Stimulated activated effector memory CD8-positive, alpha-beta T cell treated with anti-CD3 and anti-CD28 coated beads, Interleukin-12 subunit alpha, Interleukin-12 subunit beta, amount 100 ng/mL, for 72 hours (primary cell): ENCODE data around the gene NSMCE1.
A peak's percentile ranks its signal among the peaks of the same experiment; 100 is the strongest.

Experiments used
- ATAC-seq: fragments of 150-1000 bp; cut with Tn5 transposase; 2 replicates; pipeline ENCODE4 v1.10.0; 2021
- DNase-seq, 2 donors: peaks; one replicate each; pipeline ENCODE4 v3.0.0; 2021 to 2022; ENCODE audit warnings: low spot score in 2 of 2
- H3K27ac Mint-ChIP-seq: one replicate; pipeline ENCODE4 v1.8.0; 2022; ENCODE audit warnings: mild to moderate bottlenecking, mixed read lengths
- H3K36me3 Mint-ChIP-seq: one replicate; pipeline ENCODE4 v1.8.0; 2022; ENCODE audit warnings: mild to moderate bottlenecking, mixed read lengths
- H3K4me1 Mint-ChIP-seq: one replicate; pipeline ENCODE4 v1.8.0; 2022; ENCODE audit warnings: mixed read lengths
- H3K4me3 Mint-ChIP-seq: one replicate; pipeline ENCODE4 v1.8.0; 2022; ENCODE audit warnings: mild to moderate bottlenecking, mixed read lengths
- H3K9me3 Mint-ChIP-seq: one replicate; pipeline ENCODE4 v1.8.0; 2022; ENCODE audit warnings: mixed read lengths

The NSMCE1 gene

DNA sequence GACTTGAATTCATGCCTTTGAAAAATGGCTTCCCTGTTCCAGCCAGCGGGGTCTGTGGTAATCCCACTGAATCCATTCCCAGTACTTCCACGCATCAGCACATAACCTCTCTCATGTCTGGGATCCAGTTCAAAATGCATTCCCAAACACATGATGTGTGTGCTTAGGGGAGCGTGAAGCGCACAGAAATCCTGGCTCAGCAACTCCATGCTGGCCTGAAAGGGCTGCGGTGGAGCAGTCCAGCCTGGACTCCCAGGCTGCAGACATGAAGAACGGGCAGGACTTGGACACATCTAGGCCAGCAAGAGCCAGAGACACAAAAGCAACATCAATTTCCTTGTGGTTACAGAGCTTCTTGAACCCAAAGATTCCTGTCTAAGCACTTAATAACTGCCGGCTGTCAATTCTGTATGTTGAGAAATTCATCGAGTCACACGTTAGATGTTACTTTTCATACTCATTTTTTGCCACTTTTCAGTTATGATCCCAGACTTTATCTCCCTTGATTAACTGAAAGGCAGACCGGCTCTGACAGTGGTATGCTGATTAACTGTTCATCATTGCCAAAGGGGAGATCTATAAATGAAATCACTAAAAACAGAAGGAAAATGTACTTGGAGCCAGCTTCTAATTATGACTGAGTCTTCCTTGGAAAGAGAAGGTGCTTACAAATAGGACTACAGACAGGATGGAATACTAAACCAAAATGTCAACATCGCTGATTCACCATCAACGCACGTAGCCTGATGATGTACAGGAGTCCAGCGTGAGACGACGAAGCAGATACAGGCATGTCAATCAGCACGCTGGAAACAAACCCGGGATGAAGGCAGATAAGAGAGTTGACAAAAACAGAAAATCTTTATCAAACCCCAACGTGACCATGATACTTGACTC is 23.0 kb downstream of the NSMCE1 start:
- peak overlapping the region; percentile 43 for H3K4me3 Mint-ChIP-seq
- peaks cover 6% of the 10 kb centered on the region for H3K36me3 Mint-ChIP-seq
- H3K9me3 Mint-ChIP-seq, result no peaks in the 10 kb centered on the region
- peaks cover 67% of the 10 kb centered on the region for H3K4me1 Mint-ChIP-seq
- peak; percentile 96 for ATAC-seq
- H3K27ac Mint-ChIP-seq, result peak overlapping the region; percentile 67
- DNase-seq, result no peak

DNA sequence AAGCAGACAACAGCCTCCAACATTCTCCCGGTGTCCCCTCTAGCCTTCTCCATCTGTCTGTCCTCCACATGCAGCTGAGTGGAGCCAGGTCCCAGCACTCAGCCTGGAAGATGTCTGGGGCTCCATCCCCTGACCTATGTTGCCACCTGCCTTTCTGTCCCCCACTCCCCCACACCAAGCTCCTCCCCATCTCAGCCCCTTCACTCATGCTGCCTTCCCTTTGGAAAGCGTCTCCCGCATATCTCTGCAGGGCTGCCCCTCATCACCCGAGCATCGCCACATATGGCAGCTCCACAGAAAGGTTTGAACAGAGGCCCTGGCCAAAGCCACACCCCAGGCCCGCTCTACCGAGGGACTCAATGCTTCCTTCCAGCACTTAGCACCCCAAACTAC is 24.2 kb downstream of the NSMCE1 start:
- peaks cover 74% of the 10 kb centered on the region for H3K4me1 Mint-ChIP-seq
- peak overlapping the region; percentile 78 for H3K27ac Mint-ChIP-seq
- no peak for ATAC-seq
- H3K4me3 Mint-ChIP-seq, result peak overlapping the region; percentile 55
- no peak for DNase-seq
- H3K36me3 Mint-ChIP-seq, result peaks cover 6% of the 10 kb centered on the region
- H3K9me3 Mint-ChIP-seq, result no peaks in the 10 kb centered on the region

DNA sequence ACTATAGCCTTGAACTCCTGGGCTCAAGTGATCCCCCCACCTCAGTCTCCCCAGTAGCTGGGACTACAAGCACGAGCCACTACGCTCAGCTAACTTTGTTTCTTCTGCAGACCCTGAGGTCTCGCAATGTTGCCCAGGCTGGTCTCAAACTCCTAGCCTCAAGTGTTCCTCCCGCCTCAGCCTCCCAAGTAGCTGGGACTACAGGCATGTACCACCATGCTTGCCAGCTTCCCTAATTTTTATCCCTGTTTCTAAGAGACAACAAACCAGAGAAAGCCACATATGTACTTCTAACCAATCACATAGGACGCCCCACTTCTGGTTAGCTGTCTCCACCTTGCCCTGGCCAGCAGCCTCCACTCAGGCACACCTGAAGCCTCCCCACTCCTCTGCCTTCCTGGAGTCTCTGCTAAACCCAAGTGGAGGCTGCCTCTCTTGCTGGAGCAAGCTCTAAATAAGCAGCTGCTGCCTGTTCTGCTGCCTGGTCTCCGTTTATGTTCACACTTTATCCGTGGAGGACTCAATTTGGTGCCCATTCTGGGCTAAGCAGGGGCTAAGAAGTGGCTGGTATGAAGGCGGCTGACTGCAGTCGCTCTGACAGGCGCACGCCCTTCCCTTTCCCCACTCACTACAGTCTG is 24.7 kb downstream of the NSMCE1 start:
- no peak for ATAC-seq
- peak overlapping the region; percentile 78 for H3K27ac Mint-ChIP-seq

DNA sequence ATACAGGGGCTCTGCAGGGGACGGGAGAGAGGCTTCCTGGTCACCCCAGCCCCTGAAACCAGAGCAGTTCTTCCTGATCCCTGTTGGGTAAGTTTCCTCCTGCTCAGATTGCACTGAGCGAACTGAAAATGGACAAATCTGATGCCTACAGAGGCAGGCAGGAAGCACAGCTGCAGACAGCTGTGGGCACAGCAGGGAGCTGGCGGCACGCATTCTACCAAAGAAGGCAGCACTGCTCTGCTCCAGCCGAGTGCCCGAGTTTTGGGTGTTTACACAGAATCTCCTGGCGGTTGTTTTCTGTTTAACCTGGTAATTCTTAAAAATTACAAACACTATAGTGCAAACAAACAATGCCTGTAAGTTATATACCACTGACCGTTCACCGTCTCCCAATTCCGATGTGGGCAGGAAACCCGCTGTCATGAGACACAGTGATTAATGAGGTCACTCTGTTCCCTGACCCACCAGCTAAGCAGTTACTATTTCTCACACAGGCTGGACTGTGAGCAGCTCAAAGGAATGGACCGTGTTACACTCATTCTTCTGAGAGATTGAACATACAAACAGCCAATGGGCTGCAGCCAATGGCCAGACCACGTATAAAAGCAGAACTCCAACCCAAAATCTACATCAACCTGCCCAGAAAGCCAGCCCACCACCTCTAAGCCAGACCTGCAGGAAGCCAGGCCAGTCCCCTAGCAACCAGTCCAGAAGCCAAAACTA is 25.5 kb downstream of the NSMCE1 start:
- Mint-ChIP-seq H3K27ac (peak overlapping the region; percentile 78), H3K9me3 (no peaks in the 10 kb centered on the region), H3K4me3 (peak overlapping the region; percentile 55), H3K4me1 (peaks cover 78% of the 10 kb centered on the region), H3K36me3 (peaks cover 7% of the 10 kb centered on the region)
- DNase-seq (no peak), ATAC-seq (peak; percentile 29)

More for the DNA sequence above, 24.7 kb downstream of the NSMCE1 start:
- no peaks in the 10 kb centered on the region for H3K9me3 Mint-ChIP-seq
- DNase-seq, result no peak
- H3K36me3 Mint-ChIP-seq, result peaks cover 5% of the 10 kb centered on the region
- H3K4me3 Mint-ChIP-seq, result peak overlapping the region; percentile 55
- H3K4me1 Mint-ChIP-seq, result peaks cover 76% of the 10 kb centered on the region

DNA sequence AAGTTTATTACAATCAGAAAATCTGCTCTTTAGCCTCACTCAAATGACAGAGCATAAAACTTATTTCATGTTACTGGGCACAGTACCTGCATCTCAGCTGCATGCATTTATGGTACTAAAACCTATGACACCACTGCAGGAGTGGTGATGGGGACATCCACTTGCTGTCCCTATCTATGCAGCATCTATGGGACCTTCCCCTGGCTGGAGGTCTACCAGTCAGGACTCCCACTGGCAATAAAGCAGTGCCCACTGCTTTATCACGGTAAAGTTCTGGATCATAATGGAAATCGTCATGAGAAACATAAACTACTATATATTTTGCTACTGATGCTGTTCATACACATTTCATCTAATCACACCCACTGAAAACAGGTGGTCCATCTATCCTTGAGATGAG is 26.2 kb downstream of the NSMCE1 start:
- Mint-ChIP-seq H3K9me3 (no peaks in the 10 kb centered on the region), H3K4me3 (peak overlapping the region; percentile 55), H3K4me1 (peaks cover 78% of the 10 kb centered on the region), H3K27ac (peak overlapping the region; percentile 78), H3K36me3 (peaks cover 13% of the 10 kb centered on the region)
- ATAC-seq (no peak), DNase-seq (no peak)

DNA sequence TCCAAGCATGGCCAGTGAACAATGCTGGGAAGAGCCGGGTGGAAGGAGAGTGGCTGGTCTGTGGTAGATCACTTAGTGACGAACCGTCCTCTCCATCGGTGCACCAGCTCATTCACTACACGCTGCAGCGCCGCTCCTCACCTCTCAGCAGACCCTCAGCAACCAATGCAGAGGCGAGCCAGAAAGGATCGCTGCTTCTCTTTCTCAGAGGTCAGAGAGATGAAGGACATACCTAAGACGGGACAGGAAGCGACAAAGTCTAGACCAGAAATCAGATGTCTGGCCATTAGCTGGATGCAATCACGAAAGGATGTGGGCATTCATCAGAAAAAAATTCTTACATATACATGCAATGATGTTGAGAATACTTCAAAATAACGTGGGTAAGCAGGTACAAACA is 26.9 kb downstream of the NSMCE1 start:
- ATAC-seq, result no peak
- H3K27ac Mint-ChIP-seq, result no peak overlapping the region
- peaks cover 20% of the 10 kb centered on the region for H3K36me3 Mint-ChIP-seq
- H3K9me3 Mint-ChIP-seq, result no peaks in the 10 kb centered on the region
- no peak for DNase-seq
- peaks cover 78% of the 10 kb centered on the region for H3K4me1 Mint-ChIP-seq
- no peak overlapping the region for H3K4me3 Mint-ChIP-seq

DNA sequence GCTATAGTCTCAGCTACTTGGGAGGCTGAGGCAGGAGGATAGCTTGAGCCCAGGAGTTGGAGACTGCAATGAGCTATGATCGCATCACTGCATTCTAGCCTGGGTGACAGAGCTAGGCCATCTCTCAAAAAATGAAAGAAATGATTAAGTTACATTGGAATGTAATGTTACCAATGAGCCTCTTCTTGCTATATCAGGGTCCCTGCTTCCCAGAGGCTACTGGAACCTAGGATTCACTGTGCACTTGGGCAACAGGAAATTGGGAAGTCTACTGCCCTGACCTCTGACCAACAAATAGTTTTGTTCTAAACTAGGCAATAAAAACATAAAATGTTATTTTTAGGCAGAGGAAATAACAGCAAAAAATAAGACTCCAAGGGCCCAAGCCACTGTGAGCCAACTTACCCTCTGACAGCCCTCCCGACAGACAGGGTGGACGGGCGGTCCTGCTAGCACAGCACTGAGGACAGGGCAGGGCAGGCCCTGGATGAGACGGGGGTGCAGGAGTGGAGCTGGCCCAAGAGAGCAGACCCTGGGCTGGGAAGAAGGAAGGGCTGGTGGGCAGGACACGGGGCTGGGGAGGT is 27.5 kb downstream of the NSMCE1 start:
- DNase-seq (no peak), ATAC-seq (no peak)
- Mint-ChIP-seq H3K9me3 (no peaks in the 10 kb centered on the region), H3K4me3 (no peak overlapping the region), H3K4me1 (peaks cover 78% of the 10 kb centered on the region), H3K36me3 (peaks cover 21% of the 10 kb centered on the region), H3K27ac (no peak overlapping the region)

DNA sequence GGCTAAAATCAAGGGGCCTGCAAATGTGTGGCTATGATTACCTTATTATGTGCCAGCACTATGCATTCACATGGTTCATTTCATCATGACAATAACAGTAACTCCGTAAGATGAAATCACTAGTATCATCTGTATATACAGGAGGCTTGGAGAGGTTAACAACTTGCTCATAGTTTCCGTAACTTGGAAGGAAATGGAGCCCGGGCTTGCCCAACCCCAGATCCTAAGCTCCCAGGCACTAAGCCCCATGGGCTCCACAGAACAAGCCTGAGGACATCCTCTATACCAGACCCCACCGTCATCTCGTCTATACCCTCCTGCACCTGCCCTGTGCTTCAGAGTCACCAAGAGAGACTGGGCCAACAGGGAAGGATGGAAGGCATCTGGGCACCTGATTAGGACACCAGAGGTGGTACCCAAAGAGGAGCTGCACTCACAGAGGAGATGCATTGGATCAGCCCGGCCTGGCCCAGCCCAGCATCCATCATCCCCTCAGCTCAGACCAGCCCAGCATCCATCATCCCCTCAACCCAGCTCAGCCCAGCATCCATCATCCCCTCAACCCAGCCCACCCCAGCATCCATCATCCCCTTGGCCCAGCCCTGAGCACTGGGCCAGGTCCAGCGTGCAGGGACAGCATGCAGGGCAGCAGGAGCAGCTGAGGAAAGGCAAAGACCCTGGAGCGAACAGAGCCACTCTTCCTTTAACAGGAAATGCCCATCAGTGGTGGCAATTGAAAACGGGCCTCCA is 28.5 kb downstream of the NSMCE1 start:
- H3K4me1 Mint-ChIP-seq, result peaks cover 78% of the 10 kb centered on the region
- H3K4me3 Mint-ChIP-seq, result no peak overlapping the region
- no peak for ATAC-seq
- no peaks in the 10 kb centered on the region for H3K9me3 Mint-ChIP-seq
- no peak for DNase-seq
- peak overlapping the region; percentile 94 for H3K27ac Mint-ChIP-seq
- H3K36me3 Mint-ChIP-seq, result peaks cover 25% of the 10 kb centered on the region

DNA sequence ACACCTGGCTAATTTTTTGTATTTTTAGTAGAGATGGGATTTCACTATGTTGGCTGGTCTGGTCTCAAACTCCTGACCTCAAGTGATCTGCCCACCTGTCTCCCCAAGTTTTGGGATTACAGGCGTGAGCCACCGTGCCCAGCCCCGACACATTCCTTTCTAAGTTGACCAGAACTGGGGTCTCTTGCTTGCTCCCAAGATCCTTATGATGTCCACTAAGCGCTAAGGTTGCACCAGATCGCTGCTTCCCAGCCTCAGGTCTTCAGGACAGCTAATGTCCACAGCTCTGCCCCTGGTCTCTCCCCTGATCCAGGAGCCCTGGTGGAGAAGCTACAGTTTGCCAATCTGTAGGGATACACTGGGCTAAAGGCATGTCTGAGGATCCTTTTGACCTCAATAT is 29.5 kb downstream of the NSMCE1 start:
- Mint-ChIP-seq H3K4me3 (peak overlapping the region; percentile 71), H3K4me1 (peaks cover 78% of the 10 kb centered on the region), H3K36me3 (peaks cover 29% of the 10 kb centered on the region), H3K9me3 (no peaks in the 10 kb centered on the region), H3K27ac (peak overlapping the region; percentile 94)
- DNase-seq (no peak), ATAC-seq (no peak)

DNA sequence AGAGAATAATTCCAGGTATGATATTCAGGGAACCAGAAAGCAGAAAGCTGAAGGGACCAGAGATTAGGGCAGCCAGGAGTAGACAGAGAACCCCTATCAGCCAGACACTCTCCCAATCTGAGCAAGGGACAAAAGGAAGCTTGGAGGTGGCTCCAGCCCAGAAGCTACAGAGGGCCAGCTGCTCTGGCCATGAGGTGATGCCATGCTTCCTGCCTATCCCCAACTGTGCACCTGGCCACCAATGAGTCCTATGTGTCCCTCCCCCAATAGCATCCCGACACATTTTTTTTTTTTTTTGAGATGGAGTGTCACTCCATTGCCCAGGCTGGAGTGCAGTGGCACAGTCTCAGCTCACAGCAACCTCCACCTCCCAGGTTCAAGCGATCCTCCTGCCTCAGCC is 30.0 kb downstream of the NSMCE1 start:
- Mint-ChIP-seq H3K4me3 (peak overlapping the region; percentile 71), H3K36me3 (peaks cover 29% of the 10 kb centered on the region), H3K27ac (peak overlapping the region; percentile 94), H3K4me1 (peaks cover 78% of the 10 kb centered on the region), H3K9me3 (no peaks in the 10 kb centered on the region)
- no peak for DNase-seq
- ATAC-seq, result no peak

DNA sequence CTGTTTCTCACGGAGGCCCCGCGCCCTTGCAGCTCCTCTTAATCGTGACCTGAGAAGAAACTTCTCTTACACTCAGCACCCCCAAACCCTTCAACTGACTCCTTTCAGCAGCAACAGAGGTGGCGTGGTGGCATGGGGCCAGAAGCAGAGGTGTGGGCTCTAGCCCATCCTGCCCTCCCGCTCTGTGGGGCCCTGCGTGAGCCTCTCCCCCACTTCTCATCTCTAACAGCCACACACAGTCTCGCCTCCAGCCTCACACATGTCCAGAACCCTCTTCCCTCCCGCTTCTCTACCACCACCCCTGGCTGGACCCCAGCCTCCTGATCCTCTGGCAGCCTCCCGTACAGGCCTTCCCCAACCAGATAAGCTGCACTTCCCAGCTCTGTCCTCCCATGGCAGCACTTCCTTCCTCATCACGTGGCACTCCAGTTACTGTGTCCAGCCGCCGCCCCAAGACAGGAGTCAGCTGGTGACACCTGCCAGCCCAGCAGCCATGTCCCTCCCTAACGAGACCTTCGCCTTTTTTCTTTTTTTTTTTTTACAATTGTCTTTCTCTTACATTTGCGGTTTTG is 30.5 kb downstream of the NSMCE1 start:
- ATAC-seq, result peak; percentile 27
- H3K9me3 Mint-ChIP-seq, result no peaks in the 10 kb centered on the region
- no peak for DNase-seq
- peak overlapping the region; percentile 94 for H3K27ac Mint-ChIP-seq
- H3K4me1 Mint-ChIP-seq, result peaks cover 75% of the 10 kb centered on the region
- H3K4me3 Mint-ChIP-seq, result peak overlapping the region; percentile 71
- peaks cover 29% of the 10 kb centered on the region for H3K36me3 Mint-ChIP-seq

DNA sequence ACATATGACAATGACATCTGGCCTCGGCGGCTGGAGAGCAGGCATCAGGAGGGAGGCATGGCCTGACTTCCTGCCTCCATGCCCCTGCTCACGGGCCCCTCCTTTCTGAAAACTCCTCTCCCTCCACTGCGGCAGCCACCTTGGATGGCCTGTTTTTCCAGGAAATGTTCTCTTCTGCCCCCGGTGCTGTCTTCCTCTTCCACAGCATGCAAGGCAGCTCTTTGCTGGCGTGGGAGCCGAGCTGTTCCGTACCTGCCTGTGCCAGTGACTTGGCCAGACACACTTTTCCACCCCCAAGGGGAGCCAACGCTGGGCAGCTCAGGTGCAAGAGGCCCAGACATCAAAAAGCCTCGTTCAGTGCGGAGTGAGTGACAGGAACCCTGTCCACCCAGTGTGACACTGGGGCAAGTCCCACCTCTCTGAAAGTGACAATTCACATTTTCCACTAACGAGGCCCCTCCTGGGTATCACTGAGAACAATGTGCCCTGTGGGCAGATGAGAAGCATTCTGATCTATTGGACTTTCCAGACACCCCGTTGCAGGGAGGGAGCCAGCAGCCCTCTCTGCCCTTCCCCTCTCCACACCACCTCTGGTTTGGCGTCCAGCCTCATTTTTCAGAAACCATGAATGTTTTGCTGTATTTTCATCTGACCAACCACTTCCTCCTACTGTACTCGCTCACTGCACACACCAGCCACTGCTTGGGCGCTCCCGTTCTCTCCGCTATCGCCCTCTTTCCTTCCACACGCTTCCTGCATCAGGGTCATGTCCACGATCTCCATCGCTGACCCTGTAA is 31.2 kb downstream of the NSMCE1 start:
- Mint-ChIP-seq H3K9me3 (no peaks in the 10 kb centered on the region), H3K27ac (peak overlapping the region; percentile 94), H3K4me1 (peaks cover 73% of the 10 kb centered on the region), H3K36me3 (peaks cover 33% of the 10 kb centered on the region), H3K4me3 (peak overlapping the region; percentile 71)
- DNase-seq, result peak; percentile 62 to 87
- ATAC-seq, result peak; percentile 88

DNA sequence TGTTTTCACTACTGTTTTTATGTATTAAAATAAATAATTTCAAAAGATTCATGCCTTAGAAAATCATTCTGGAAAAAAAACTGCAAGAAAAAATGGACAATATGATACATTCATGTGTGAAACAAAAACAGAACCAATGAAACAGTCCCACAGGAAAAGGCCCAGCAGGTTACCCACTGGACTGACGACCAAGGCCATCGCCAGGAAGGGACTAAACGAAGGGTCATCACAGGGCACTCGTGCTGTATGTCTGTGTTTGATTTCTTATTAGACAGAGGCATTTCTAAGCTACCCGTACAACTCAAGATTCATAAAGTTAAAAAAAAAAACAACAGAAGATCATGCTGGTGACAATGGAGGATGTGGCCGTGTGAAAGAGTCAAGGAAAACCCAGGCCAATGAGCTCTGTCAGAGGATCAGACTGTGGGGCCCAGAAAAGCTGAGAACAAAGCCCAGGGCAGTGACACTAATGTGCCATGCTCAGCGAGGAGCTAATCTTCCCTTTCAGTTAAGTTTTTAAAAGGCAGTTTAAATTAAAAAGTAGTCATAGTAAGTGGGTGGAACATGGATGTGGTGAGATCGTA is 31.8 kb downstream of the NSMCE1 start:
- Mint-ChIP-seq H3K4me3 (peak overlapping the region; percentile 71), H3K9me3 (no peaks in the 10 kb centered on the region), H3K36me3 (peaks cover 40% of the 10 kb centered on the region), H3K4me1 (peaks cover 77% of the 10 kb centered on the region), H3K27ac (peak overlapping the region; percentile 94)
- DNase-seq (no peak), ATAC-seq (no peak)
